ENCODE measurements around the gene FGFR2.

The FGFR2 gene

GRCh38 chr10:121484401-121484800, 113.8 kb downstream of the FGFR2 start:
- DNase-seq, result no peak

DNA sequence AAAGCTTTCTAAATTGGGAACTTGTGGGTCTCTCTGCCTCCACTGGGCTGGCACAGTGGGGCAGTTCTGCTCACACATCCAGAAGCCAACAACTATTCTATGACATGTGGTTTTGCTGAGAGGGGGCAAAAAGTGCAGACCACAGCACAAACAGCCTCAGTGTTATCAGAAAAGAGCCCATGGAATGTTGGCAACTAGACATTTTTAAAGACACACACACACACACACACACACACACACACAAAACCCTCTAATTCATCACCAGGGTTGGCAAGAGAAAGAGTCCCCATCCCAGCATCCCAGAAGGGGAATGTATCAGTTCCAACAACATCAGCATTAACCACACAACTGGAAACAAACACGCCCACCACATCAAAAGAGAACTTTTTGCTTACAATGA, 117.1 kb downstream of the FGFR2 start:
- DNase-seq, result no peak

GRCh38 chr10:121478556-121478955, 119.7 kb downstream of the FGFR2 start:
- no peak for DNase-seq

- DNase-seq, result no peak
Observed at GRCh38 chr10:121469797-121470606, 128.2 kb downstream of the FGFR2 start.

DNA sequence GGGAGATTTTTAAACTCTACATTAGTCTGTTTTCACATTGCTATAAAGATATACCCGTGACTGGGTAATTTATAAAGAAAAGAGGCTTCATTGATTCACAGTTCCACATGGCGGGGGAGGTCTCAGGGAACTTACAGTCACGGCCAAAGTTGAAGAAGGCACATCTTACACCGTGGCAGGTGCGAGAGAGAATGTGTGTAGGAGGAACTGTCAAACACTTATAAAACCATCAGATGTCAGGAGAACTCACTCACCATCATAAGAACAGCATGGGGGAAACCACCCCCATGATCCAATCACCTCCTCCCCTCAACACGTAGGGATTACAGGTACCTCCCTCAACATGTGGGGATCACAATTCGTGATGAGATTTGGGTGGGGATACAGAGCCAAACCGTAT, 129.5 kb downstream of the FGFR2 start:
- no peak for DNase-seq

GRCh38 chr10:121466424-121466823, 131.8 kb downstream of the FGFR2 start:
- no peak for DNase-seq

GRCh38 chr10:121465215-121465614, 133.0 kb downstream of the FGFR2 start:
- DNase-seq, result no peak

GRCh38 chr10:121464517-121464916, 133.7 kb downstream of the FGFR2 start:
- DNase-seq, result no peak

DNA sequence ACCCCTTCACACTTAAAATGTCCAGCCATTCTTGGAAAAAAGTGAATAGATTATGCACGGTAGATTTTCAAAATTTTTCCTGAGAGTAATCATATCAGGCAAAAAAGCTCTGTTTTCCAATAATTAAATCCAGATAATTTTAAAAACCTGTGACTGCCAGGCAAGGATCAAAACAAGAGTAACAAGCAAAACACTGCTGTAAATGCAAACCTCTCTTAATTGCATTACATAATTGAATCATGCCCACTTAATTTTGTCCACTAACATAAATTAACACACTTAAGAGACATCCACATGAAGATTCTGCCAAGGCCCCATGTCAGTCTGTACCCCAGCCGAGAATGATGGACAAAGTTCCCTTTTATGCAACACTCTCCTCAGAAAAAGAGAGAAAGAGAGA, 135.3 kb downstream of the FGFR2 start:
- no peak for DNase-seq

DNA sequence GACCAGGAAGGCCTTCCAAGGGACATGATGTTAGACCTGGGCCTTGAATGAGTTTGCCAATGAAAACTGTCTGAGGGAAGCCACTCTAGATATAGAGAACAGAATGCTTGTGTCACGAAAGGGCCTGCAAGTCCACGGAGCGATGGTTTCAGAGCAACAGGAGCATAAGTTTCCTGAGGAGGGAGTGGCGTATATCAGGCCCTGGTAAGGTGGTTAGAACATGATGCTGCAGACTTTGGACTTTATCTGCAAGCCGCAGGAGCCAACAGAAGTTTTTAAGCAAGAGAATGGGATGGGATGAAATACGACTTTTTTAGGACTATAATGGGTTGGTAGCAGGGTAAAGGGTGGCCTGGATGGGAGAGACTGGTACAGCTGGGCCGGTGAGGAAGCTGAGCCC, 136.0 kb downstream of the FGFR2 start:
- no peak for DNase-seq

DNA sequence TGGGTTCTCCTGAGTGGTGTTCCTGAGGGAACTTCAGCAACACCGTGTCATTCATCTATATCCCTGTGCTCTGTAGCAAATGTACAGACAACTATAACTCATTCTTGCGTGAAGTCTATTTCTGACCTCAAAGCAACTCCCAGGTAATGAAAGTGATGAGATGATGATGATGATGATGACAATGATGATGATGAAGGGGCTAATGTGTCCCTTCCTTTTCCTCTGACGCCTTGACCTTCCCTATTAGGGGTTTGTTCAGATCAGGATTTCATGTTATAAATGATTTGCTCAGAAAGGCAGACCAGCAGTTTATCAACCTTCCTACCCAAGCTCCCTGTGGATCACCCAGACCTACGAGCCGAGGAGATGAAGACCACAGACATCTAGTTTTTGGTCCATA, 136.9 kb downstream of the FGFR2 start:
- no peak for DNase-seq

- no peak for DNase-seq
Observed at GRCh38 chr10:121460733-121461132, 137.5 kb downstream of the FGFR2 start.

DNA sequence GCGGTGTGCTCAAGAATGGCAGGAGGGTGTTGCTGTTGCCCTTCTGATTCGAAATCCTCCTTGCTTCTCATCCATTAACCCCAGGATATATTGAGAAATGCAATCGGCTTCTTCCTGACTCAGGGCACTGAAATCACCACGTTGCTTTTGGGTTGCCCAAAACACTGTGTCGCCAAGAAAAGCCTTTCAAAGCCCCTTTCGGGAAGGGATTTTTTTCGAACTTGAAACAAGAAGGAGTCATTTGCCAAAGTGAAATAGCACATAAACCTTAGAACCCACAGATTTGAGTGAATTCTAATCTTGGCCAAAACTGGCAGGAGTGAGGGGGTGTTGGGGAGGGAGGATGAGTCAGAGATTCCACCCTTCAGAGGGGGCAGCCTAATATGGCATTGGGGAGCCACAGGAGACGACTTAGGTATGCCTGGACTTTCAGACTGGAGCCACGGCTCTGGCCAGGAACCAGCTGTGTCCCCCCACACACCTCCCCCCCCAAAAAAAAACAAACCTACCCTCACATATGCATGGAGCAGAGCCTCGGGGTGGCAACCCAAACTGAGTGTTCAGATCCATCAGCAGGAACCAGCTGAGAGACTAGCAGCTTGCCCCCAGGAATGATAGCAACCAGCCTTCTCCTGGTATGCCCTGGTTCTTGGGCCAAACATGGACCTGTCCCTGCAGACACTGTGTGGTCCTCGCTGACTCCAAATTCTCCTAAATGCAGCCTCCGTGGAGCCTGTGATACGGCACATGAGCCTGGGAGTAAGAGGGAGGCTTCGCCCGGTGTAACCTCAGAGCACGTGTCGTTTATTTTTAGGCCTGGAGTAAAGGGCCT, 138.4 kb downstream of the FGFR2 start:
- no peak for DNase-seq

- DNase-seq, result no peak
Observed at GRCh38 chr10:121459279-121459621, 139.0 kb downstream of the FGFR2 start.

GRCh38 chr10:121457729-121458128, 140.5 kb downstream of the FGFR2 start:
- DNase-seq, result no peak

DNA sequence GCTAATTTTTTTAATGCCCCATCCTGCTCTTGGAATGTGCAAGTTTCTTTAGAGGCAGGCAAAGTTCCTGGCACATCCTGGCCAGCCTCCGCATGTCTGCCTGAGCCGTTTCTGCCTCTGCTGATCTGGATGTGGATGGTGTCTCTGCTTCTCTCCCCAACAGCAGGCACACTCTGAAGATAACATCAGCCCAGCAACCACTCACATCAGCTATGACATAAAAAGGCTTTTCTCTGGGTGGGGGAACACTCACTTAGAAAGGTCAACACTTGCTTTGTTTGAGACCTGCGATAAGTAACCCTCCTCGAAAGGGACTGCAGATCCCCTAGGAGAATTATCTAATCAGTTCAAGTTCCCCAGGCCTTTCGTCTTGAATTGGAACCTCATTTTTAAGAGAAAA, 142.9 kb downstream of the FGFR2 start:
- peak; percentile 14 for DNase-seq

DNA sequence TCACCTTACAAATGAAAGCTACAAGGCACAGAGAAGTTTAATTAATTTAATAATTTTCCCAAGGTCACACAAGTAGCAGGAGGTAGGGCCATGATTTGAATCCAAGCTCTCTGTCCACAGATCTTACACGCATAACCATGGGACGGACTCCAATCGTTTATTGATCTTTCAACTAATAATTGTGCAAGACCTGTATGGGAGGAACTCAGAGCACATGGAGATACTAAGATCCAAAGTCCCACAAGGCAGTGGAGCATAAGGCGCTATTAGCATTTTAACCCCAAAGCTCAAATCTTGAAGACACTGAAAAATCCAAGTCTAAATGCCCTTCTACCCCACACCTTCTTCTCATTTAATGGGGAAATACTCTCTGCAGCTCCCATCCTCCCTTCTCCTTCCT, 143.5 kb downstream of the FGFR2 start:
- no peak for DNase-seq

- DNase-seq, result no peak
Observed at GRCh38 chr10:121453160-121453559, 145.1 kb downstream of the FGFR2 start.

GRCh38 chr10:121452581-121452980, 145.7 kb downstream of the FGFR2 start:
- peak; percentile 45 for DNase-seq

DNA sequence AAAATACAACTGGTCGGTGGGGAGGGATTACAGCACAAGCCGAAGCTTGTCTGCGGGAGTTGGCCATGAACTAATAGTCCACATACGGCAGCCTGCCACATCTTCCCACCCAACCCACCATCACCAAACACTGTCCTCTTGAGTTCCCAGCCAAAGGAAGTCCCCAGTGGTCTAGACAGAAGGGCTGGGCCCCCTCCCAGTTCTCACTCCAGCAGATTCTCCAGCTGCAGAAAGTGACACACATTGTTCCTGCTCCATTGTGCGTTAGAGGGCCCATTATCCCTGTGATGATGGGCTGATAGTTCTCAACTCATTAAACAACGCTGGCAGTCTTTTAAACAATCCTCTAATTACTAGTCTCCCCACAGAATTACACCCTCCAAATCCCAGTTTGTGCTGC, 148.0 kb downstream of the FGFR2 start:
- DNase-seq, result no peak

DNA sequence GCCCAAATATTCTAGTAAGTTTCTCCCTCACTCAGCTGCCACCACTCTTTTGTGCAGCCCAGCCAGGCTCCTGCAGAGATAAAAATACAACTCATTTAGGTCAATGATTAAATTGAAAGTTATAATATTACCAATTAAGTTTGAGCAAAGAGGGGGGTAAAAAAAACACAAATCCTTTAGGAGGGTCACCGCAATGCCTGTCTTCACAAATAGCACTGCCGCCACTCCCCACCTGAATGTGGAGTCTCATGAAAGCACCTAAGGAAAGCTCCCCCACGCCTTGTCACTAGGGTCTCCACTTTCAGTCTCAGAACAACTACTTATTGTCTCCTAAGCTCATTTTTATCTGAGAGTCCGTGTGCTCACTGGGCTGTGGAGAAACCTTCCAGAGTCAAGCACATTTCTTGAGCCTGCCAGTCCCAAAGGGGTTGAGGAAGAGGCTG, 148.7 kb downstream of the FGFR2 start:
- DNase-seq, result no peak

DNA sequence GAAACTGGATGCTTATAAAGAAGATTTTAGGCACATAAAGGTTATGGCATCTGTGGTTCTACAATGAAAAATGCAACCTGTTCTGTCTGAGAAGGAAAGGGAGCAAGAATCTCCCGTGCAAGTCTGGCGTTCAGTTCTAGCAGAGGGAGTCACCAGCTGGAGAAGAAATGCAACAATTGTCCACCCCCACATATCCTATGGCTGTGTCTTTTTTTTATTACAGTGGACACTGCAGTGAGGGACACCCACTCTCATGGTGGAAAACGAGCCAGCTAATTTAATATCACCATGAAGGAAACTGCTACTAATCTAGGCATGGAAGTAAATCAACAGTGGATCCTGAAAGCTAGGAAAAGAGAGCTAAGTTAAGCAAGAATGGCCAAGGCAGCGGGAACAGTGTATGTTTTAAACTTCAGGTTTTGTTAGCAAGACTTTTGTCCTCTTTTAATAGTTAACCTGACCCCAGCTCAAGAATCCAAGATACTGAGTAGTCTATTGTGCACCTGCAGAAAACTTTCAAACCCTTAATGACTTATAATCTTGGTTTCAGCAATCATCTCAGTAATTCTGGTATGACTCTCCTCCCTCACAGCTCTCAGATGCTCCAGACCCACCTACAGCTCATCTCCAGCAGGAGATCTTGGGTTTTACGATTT, 149.3 kb downstream of the FGFR2 start:
- DNase-seq, result no peak

GRCh38 chr10:121444520-121445165, 153.6 kb downstream of the FGFR2 start:
- no peak for DNase-seq
